Fibroblast of lung (primary cell): ENCODE data around the gene CACNA1H.

ENCODE experiments used
- EZH2 ChIP-seq: IDR thresholded peaks from 2 replicates; pipeline ENCODE4 v1.5.1; 2012; ENCODE audit warnings: low read length, control low read depth, mild to moderate bottlenecking; ENCODE audit errors: missing control alignments
- TF ChIP-seq, protein P1 (sequence below), 2 donors: IDR thresholded peaks in 1 of 2; conservative IDR thresholded peaks in 1 of 2; 1 replicate in 1 of 2; 2 replicates in 1 of 2; pipeline ENCODE4 v1.5.1; 2011 to 2012; ENCODE audit warnings: low read length in 2 of 2, control low read depth in 1 of 2, inconsistent platforms in 1 of 2, low read depth in 1 of 2, mild to moderate bottlenecking in 1 of 2

DNA sequence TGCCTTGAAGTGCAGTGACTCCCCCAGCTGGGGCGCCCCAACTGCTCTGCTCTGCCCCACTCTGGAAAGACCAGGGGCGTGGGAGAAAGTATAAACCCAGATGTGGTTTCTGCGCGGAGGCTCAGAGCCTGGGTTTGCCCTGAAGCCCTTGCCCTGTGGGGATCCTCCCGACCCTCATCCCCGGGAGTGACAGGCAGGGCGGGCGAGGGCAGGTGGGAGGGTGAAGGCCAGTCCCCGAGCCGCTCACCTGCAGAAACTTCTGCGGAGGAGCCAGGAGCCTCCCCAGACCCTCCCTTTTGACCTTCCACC lies 106.8 kb downstream of the CACNA1H start:
- TF ChIP-seq, protein P1, sequence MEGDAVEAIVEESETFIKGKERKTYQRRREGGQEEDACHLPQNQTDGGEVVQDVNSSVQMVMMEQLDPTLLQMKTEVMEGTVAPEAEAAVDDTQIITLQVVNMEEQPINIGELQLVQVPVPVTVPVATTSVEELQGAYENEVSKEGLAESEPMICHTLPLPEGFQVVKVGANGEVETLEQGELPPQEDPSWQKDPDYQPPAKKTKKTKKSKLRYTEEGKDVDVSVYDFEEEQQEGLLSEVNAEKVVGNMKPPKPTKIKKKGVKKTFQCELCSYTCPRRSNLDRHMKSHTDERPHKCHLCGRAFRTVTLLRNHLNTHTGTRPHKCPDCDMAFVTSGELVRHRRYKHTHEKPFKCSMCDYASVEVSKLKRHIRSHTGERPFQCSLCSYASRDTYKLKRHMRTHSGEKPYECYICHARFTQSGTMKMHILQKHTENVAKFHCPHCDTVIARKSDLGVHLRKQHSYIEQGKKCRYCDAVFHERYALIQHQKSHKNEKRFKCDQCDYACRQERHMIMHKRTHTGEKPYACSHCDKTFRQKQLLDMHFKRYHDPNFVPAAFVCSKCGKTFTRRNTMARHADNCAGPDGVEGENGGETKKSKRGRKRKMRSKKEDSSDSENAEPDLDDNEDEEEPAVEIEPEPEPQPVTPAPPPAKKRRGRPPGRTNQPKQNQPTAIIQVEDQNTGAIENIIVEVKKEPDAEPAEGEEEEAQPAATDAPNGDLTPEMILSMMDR (conservative IDR thresholded peaks at IDR 0.05 in 1 of 2, IDR thresholded peaks at IDR 0.05 in 1 of 2; ENCODE audit: low read depth in 1 of 2, low read length in 2 of 2) = no peak
- no peak for TF ChIP-seq EZH2
